SK-N-SH treated with all-trans-retinoic acid at 6 μM for 48 hours (cell line): ENCODE data around the gene ZNF225.

Experiments
- ATAC-seq: fragments of 200-7000 bp; cut with Tn5 transposase; 3 replicates; pipeline ENCODE4 v1.9.1; 2020; ENCODE audit warnings: mild to moderate bottlenecking, moderate library complexity
- ARNTL ChIP-seq: fragments of 450-650 bp; formaldehyde crosslinking; IDR thresholded peaks from 2 replicates; pipeline ENCODE4 v1.5.0; 2020; ENCODE audit warnings: low read depth, mild to moderate bottlenecking, moderate library complexity, borderline replicate concordance
- BACH2 ChIP-seq: fragments of 250-450 bp; sonication (Bioruptor Pico); IDR thresholded peaks from 2 replicates; pipeline ENCODE4 v1.9.0; 2021; ENCODE audit warnings: mild to moderate bottlenecking, borderline replicate concordance
- CSDC2 ChIP-seq: fragments of 250-450 bp; sonication (Bioruptor Pico); IDR thresholded peaks from 2 replicates; pipeline ENCODE4 v1.5.0; 2020; ENCODE audit warnings: mild to moderate bottlenecking, moderate library complexity
- ESRRG ChIP-seq: fragments of 250-450 bp; sonication (Bioruptor Pico); IDR thresholded peaks from 2 replicates; pipeline ENCODE4 v1.6.1; 2021; ENCODE audit warnings: mild to moderate bottlenecking
- GLIS3 ChIP-seq: fragments of 250-450 bp; sonication (Bioruptor Pico); IDR thresholded peaks from 2 replicates; pipeline ENCODE4 v1.5.0; 2020; ENCODE audit warnings: mild to moderate bottlenecking, moderate library complexity
- ISL1 ChIP-seq: fragments of 250-450 bp; sonication (Bioruptor Pico); IDR thresholded peaks from 2 replicates; pipeline ENCODE4 v2.1.2; 2022; ENCODE audit warnings: mild to moderate bottlenecking, moderate library complexity
- OSR1 ChIP-seq: fragments of 250-450 bp; sonication (Bioruptor Pico); IDR thresholded peaks from 2 replicates; pipeline ENCODE4 v1.8.0; 2022; ENCODE audit warnings: moderate library complexity, mild to moderate bottlenecking, inconsistent platforms
- PATZ1 ChIP-seq: fragments of 250-450 bp; sonication (Bioruptor Pico); IDR thresholded peaks from 2 replicates; pipeline ENCODE4 v1.8.0; 2020; ENCODE audit warnings: mild to moderate bottlenecking, moderate library complexity, borderline replicate concordance
- PPARA ChIP-seq: fragments of 250-450 bp; sonication (Bioruptor Pico); IDR thresholded peaks from 2 replicates; pipeline ENCODE4 v1.5.0; 2020; ENCODE audit warnings: mild to moderate bottlenecking, borderline replicate concordance
- RARB ChIP-seq: fragments of 250-450 bp; sonication (Bioruptor Pico); IDR thresholded peaks from 2 replicates; pipeline ENCODE4 v1.8.0; 2021; ENCODE audit warnings: mild to moderate bottlenecking, moderate library complexity
- SNAI2 ChIP-seq: fragments of 250-450 bp; sonication (Bioruptor Pico); IDR thresholded peaks from 2 replicates; pipeline ENCODE4 v1.5.0; 2020; ENCODE audit warnings: mild to moderate bottlenecking, moderate library complexity
- TCF4 ChIP-seq: fragments of 250-450 bp; sonication (Bioruptor Pico); IDR thresholded peaks from 2 replicates; pipeline ENCODE4 v1.8.0; 2021; ENCODE audit warnings: mild to moderate bottlenecking, moderate library complexity, borderline replicate concordance
- TOX ChIP-seq: fragments of 250-450 bp; sonication (Bioruptor Pico); IDR thresholded peaks from 2 replicates; pipeline ENCODE4 v1.8.0; 2021; ENCODE audit warnings: mild to moderate bottlenecking, moderate library complexity, borderline replicate concordance
- TSHZ2 ChIP-seq: fragments of 250-450 bp; sonication (Bioruptor Pico); IDR thresholded peaks from 2 replicates; pipeline ENCODE4 v1.5.0; 2020; ENCODE audit warnings: mild to moderate bottlenecking, moderate library complexity
- ZC3H10 ChIP-seq: fragments of 250-450 bp; sonication (Bioruptor Pico); IDR thresholded peaks from 2 replicates; pipeline ENCODE4 v1.5.1; 2021; ENCODE audit warnings: mild to moderate bottlenecking, moderate library complexity
- ZFP3 ChIP-seq: fragments of 250-450 bp; sonication (Bioruptor Pico); IDR thresholded peaks from 2 replicates; pipeline ENCODE4 v1.5.0; 2020; ENCODE audit warnings: mild to moderate bottlenecking, moderate library complexity
- ZFP30 ChIP-seq: fragments of 450-650 bp; formaldehyde crosslinking; IDR thresholded peaks from 2 replicates; pipeline ENCODE4 v1.5.0; 2022; ENCODE audit warnings: mild to moderate bottlenecking, moderate library complexity
- ZNF565 ChIP-seq: fragments of 450-650 bp; formaldehyde crosslinking; conservative IDR thresholded peaks from 2 replicates; pipeline ENCODE4 v1.5.0; 2020; ENCODE audit warnings: low read depth, mild to moderate bottlenecking, moderate library complexity
- ZNF70 ChIP-seq: fragments of 450-650 bp; formaldehyde crosslinking; IDR thresholded peaks from 2 replicates; pipeline ENCODE4 v1.5.0; 2020; ENCODE audit warnings: mild to moderate bottlenecking, moderate library complexity
- ZNF8 ChIP-seq: fragments of 450-650 bp; formaldehyde crosslinking; IDR thresholded peaks from 2 replicates; pipeline ENCODE4 v1.5.0; 2020; ENCODE audit warnings: mild to moderate bottlenecking, moderate library complexity
- TF ChIP-seq, protein P1 (sequence below): fragments of 250-450 bp; sonication (Bioruptor Pico); IDR thresholded peaks from 2 replicates; pipeline ENCODE4 v1.5.1; 2021; ENCODE audit warnings: mild to moderate bottlenecking, moderate library complexity
- TF ChIP-seq, protein P2 (sequence below): fragments of 250-450 bp; sonication (Bioruptor Pico); IDR thresholded peaks from 2 replicates; pipeline ENCODE4 v1.8.0; 2021; ENCODE audit warnings: low read depth, mild to moderate bottlenecking, moderate library complexity, borderline replicate concordance
- TF ChIP-seq, protein P3 (sequence below): fragments of 250-450 bp; sonication (Bioruptor Pico); IDR thresholded peaks from 2 replicates; pipeline ENCODE4 v1.5.1; 2020; ENCODE audit warnings: low read depth, mild to moderate bottlenecking, moderate library complexity

ZNF225 gene

DNA sequence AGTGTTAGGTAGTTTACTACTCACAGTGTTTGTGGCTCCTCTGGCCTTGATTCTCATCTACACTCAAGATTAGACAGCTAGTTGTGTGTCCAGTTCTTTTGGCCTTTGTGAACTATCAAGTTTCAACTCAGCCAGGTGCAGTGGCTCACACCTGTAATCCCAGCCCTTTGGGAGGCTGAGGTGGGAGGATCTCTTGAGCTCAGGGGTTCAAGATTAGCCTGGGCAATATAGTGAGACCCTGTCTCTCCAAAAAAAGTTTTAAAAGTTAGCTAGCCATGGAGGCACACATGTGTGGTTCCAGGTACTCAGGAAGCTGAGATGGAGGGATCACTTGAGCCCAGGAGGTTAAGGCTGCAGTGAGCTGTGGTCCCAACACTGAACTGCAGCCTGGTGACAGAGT, 67.8 kb downstream of the ZNF225 start:
- no peak for TF ChIP-seq ISL1 (CRISPR knock-in tag)
- no peak for TF ChIP-seq ZNF565 (CRISPR knock-in tag)
- no peak for TF ChIP-seq ZNF8 (CRISPR knock-in tag)
- TF ChIP-seq ZFP3 (CRISPR knock-in tag) = no peak
- TF ChIP-seq, protein P1, sequence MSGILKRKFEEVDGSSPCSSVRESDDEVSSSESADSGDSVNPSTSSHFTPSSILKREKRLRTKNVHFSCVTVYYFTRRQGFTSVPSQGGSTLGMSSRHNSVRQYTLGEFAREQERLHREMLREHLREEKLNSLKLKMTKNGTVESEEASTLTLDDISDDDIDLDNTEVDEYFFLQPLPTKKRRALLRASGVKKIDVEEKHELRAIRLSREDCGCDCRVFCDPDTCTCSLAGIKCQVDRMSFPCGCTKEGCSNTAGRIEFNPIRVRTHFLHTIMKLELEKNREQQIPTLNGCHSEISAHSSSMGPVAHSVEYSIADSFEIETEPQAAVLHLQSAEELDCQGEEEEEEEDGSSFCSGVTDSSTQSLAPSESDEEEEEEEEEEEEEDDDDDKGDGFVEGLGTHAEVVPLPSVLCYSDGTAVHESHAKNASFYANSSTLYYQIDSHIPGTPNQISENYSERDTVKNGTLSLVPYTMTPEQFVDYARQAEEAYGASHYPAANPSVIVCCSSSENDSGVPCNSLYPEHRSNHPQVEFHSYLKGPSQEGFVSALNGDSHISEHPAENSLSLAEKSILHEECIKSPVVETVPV (CRISPR knock-in tag) = no peak
- no peak for TF ChIP-seq TCF4 (CRISPR knock-in tag)
- TF ChIP-seq GLIS3 (CRISPR knock-in tag) = no peak
- TF ChIP-seq ZNF70 (CRISPR knock-in tag) = no peak
- TF ChIP-seq OSR1 (CRISPR knock-in tag) = no peak
- no peak for TF ChIP-seq RARB
- TF ChIP-seq BACH2 (CRISPR knock-in tag) = no peak
- no peak for TF ChIP-seq ARNTL (CRISPR knock-in tag)
- TF ChIP-seq SNAI2 (CRISPR knock-in tag) = no peak
- no peak for TF ChIP-seq PATZ1 (CRISPR knock-in tag)
- TF ChIP-seq PPARA (CRISPR knock-in tag) = no peak
- TF ChIP-seq, protein P2, sequence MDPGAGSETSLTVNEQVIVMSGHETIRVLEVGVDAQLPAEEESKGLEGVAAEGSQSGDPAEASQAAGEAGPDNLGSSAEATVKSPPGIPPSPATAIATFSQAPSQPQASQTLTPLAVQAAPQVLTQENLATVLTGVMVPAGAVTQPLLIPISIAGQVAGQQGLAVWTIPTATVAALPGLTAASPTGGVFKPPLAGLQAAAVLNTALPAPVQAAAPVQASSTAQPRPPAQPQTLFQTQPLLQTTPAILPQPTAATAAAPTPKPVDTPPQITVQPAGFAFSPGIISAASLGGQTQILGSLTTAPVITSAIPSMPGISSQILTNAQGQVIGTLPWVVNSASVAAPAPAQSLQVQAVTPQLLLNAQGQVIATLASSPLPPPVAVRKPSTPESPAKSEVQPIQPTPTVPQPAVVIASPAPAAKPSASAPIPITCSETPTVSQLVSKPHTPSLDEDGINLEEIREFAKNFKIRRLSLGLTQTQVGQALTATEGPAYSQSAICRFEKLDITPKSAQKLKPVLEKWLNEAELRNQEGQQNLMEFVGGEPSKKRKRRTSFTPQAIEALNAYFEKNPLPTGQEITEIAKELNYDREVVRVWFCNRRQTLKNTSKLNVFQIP (CRISPR knock-in tag) = no peak
- no peak for TF ChIP-seq ZC3H10 (CRISPR knock-in tag)
- TF ChIP-seq, protein P3, sequence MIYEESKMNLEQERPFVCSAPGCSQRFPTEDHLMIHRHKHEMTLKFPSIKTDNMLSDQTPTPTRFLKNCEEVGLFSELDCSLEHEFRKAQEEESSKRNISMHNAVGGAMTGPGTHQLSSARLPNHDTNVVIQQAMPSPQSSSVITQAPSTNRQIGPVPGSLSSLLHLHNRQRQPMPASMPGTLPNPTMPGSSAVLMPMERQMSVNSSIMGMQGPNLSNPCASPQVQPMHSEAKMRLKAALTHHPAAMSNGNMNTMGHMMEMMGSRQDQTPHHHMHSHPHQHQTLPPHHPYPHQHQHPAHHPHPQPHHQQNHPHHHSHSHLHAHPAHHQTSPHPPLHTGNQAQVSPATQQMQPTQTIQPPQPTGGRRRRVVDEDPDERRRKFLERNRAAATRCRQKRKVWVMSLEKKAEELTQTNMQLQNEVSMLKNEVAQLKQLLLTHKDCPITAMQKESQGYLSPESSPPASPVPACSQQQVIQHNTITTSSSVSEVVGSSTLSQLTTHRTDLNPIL (CRISPR knock-in tag) = no peak
- TF ChIP-seq ZFP30 (CRISPR knock-in tag) = no peak
- no peak for ATAC-seq

- no peak for TF ChIP-seq ISL1 (CRISPR knock-in tag)
- TF ChIP-seq TCF4 (CRISPR knock-in tag) = no peak
- TF ChIP-seq RARB = no peak
- no peak for TF ChIP-seq ZNF70 (CRISPR knock-in tag)
- no peak for TF ChIP-seq ZNF565 (CRISPR knock-in tag)
- no peak for TF ChIP-seq BACH2 (CRISPR knock-in tag)
- TF ChIP-seq CSDC2 (CRISPR knock-in tag) = no peak
- no peak for TF ChIP-seq TOX (CRISPR knock-in tag)
- TF ChIP-seq, protein P3 (CRISPR knock-in tag) = no peak
- TF ChIP-seq ZNF8 (CRISPR knock-in tag) = no peak
- TF ChIP-seq ESRRG (CRISPR knock-in tag) = no peak
- no peak for TF ChIP-seq TSHZ2 (CRISPR knock-in tag)
- TF ChIP-seq, protein P1 (CRISPR knock-in tag) = no peak
- TF ChIP-seq, protein P2 (CRISPR knock-in tag) = no peak
- no peak for ATAC-seq
Observed at GRCh38 chr19:44182145-44182544, 68.9 kb downstream of the ZNF225 start.
